ENCODE results near the gene MYO7A.

DNA sequence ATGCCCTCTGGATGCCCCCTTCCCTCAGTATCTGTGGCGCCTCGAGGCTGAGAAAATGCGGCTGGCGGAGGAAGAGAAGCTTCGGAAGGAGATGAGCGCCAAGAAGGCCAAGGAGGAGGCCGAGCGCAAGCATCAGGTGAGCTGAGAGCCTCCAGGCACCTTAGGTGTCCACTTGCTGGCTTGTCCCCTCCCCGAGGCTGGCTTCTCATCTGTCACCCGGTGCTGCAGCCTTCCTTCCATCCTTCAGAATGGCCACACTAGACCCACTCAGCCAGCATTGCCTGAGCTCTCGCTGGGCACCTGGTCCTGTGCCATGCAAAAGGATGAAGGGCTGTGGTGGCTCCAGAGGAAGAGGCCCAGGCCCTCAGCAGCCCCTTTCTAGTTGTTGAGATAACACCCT lies 52.3 kb downstream of the MYO7A start:
- TF ChIP-seq, protein P1, sequence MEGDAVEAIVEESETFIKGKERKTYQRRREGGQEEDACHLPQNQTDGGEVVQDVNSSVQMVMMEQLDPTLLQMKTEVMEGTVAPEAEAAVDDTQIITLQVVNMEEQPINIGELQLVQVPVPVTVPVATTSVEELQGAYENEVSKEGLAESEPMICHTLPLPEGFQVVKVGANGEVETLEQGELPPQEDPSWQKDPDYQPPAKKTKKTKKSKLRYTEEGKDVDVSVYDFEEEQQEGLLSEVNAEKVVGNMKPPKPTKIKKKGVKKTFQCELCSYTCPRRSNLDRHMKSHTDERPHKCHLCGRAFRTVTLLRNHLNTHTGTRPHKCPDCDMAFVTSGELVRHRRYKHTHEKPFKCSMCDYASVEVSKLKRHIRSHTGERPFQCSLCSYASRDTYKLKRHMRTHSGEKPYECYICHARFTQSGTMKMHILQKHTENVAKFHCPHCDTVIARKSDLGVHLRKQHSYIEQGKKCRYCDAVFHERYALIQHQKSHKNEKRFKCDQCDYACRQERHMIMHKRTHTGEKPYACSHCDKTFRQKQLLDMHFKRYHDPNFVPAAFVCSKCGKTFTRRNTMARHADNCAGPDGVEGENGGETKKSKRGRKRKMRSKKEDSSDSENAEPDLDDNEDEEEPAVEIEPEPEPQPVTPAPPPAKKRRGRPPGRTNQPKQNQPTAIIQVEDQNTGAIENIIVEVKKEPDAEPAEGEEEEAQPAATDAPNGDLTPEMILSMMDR (IDR thresholded peaks at IDR 0.05; ENCODE audit: low read depth, low read length, poor library complexity, severe bottlenecking) = no peak
- TF ChIP-seq EZH2phosphoT487 (IDR thresholded peaks at IDR 0.05; ENCODE audit: borderline replicate concordance, low read length) = no peak
